Neural cell (in vitro differentiated cells): ENCODE results near the gene PISD. TPM values are rescaled to one million over a fixed set of nuclear protein-coding genes. Genes with fewer than 3 reads are reported as not detected.

Experiments used
- H2AFZ ChIP-seq: fragments of 200-600, 300-800 bp; sonication (generic), shearing (Covaris generic); 2 replicates; pipeline ENCODE4 v1.6.0; 2014; ENCODE audit warnings: low read depth, mild to moderate bottlenecking, antibody characterized with exemption, low read length, moderate library complexity
- H3F3A ChIP-seq: fragments of 200-600 bp; shearing (Covaris generic); 2 replicates; pipeline ENCODE4 v1.6.1; 2016; ENCODE audit warnings: mild to moderate bottlenecking, moderate library complexity, mixed read lengths, antibody characterized with exemption, low read length; ENCODE audit not compliant: insufficient read depth, poor library complexity, severe bottlenecking
- H3K27ac ChIP-seq: fragments of 200-600, 300-800 bp; sonication (generic), shearing (Covaris generic); 2 replicates; pipeline ENCODE4 v1.5.1; 2014; ENCODE audit warnings: mild to moderate bottlenecking, low read length, moderate library complexity
- H3K27me3 ChIP-seq: fragments of 300-800, 200-600 bp; sonication (generic), shearing (Covaris generic); 2 replicates; pipeline ENCODE4 v1.6.0; 2014; ENCODE audit warnings: mild to moderate bottlenecking, low read depth, low read length, moderate library complexity; ENCODE audit not compliant: insufficient read depth
- H3K36me3 ChIP-seq: fragments of 300-800, 200-600 bp; sonication (generic), shearing (Covaris generic); 2 replicates; pipeline ENCODE4 v1.5.1; 2014; ENCODE audit warnings: mild to moderate bottlenecking, antibody characterized with exemption, low read length, moderate library complexity; ENCODE audit not compliant: insufficient read depth
- H3K4me2 ChIP-seq: fragments of 300-800, 200-600 bp; sonication (generic), shearing (Covaris generic); 2 replicates; pipeline ENCODE4 v1.6.0; 2014; ENCODE audit warnings: mild to moderate bottlenecking, low read length
- H3K4me3 ChIP-seq: fragments of 300-800, 200-600 bp; sonication (generic), shearing (Covaris generic); 2 replicates; pipeline ENCODE4 v1.5.1; 2014; ENCODE audit warnings: mild to moderate bottlenecking, low read length, moderate library complexity
- H3K79me2 ChIP-seq: fragments of 200-600 bp; shearing (Covaris generic); replicated peaks from 2 replicates; pipeline ENCODE4 v1.6.0; 2014; ENCODE audit warnings: mild to moderate bottlenecking, low read length, moderate library complexity; ENCODE audit not compliant: insufficient read depth
- H3K9ac ChIP-seq: fragments of 300-800, 200-600 bp; sonication (generic), shearing (Covaris generic); 2 replicates; pipeline ENCODE4 v1.6.1; 2016; ENCODE audit warnings: mild to moderate bottlenecking, low read length, mixed read lengths
- H3K9me2 ChIP-seq: fragments of 200-600 bp; shearing (Covaris generic); 2 replicates; pipeline ENCODE4 v1.6.1; 2016; ENCODE audit warnings: mild to moderate bottlenecking, low read length, mixed read lengths; ENCODE audit not compliant: insufficient read depth
- H3K9me3 ChIP-seq: fragments of 200-600, 300-800 bp; sonication (generic), shearing (Covaris generic); 2 replicates; pipeline ENCODE4 v1.6.1; 2016; ENCODE audit warnings: mild to moderate bottlenecking, mixed run types, low read length, moderate library complexity, mixed read lengths
- H4K20me1 ChIP-seq: fragments of 200-600 bp; shearing (Covaris generic); 2 replicates; pipeline ENCODE4 v1.6.1; 2016; ENCODE audit warnings: mild to moderate bottlenecking, mixed run types; ENCODE audit not compliant: insufficient read depth
- EP300 ChIP-seq: fragments of 450-650 bp; conservative IDR thresholded peaks from 2 replicates; pipeline ENCODE4 v1.6.1; 2014; ENCODE audit warnings: antibody characterized with exemption, mild to moderate bottlenecking, moderate library complexity; ENCODE audit not compliant: poor library complexity, severe bottlenecking
- EZH2 ChIP-seq: fragments of 200-600, 300-800 bp; shearing (Covaris generic), sonication (generic); IDR thresholded peaks from 2 replicates; pipeline ENCODE4 v1.6.1; 2014; ENCODE audit warnings: antibody characterized with exemption, low read length, borderline replicate concordance, mild to moderate bottlenecking; ENCODE audit not compliant: insufficient read depth, poor library complexity, severe bottlenecking
- MXI1 ChIP-seq: fragments of 450-650 bp; conservative IDR thresholded peaks from 2 replicates; pipeline ENCODE4 v1.6.1; 2014; ENCODE audit warnings: antibody characterized with exemption, mild to moderate bottlenecking; ENCODE audit not compliant: poor library complexity, severe bottlenecking
- POLR2AphosphoS5 ChIP-seq: IDR thresholded peaks from 2 replicates; pipeline ENCODE4 v1.6.1; 2012
- RAD21 ChIP-seq: fragments of 450-650 bp; conservative IDR thresholded peaks from 2 replicates; pipeline ENCODE4 v1.6.1; 2014; ENCODE audit warnings: antibody characterized with exemption, mild to moderate bottlenecking, moderate library complexity
- REST ChIP-seq: IDR thresholded peaks from 2 replicates; pipeline ENCODE4 v1.6.1; 2012; ENCODE audit warnings: borderline replicate concordance
- SMC3 ChIP-seq: fragments of 450-650 bp; conservative IDR thresholded peaks from 2 replicates; pipeline ENCODE4 v1.6.1; 2014; ENCODE audit warnings: antibody characterized with exemption, mild to moderate bottlenecking, moderate library complexity; ENCODE audit not compliant: poor library complexity
- TAF1 ChIP-seq: IDR thresholded peaks from 2 replicates; pipeline ENCODE4 v1.6.1; 2012; ENCODE audit warnings: low read depth
- polyA plus RNA-seq: library from polyadenylated mRNA; depleted of rRNA; stranded (reverse); fragments of >200 nt; gene quantifications from 2 replicates; pipeline ENCODE4 v1.2.3, GENCODE V29; 2014
- TF ChIP-seq, protein P1 (sequence below): fragments of 450-650 bp; IDR thresholded peaks from 2 replicates; pipeline ENCODE4 v1.5.1; 2014; ENCODE audit warnings: antibody characterized with exemption, mild to moderate bottlenecking, moderate library complexity; ENCODE audit not compliant: poor library complexity, severe bottlenecking

PISD gene
- polyA plus RNA-seq, 1 donor from 2014 or later, result 50.9 TPM

GRCh38 chr22:31623592-31624304 lies 38.3 kb downstream of the PISD start:
- H3K27me3 ChIP-seq, result no peaks in the 10 kb centered on the region
- TF ChIP-seq, protein P1, sequence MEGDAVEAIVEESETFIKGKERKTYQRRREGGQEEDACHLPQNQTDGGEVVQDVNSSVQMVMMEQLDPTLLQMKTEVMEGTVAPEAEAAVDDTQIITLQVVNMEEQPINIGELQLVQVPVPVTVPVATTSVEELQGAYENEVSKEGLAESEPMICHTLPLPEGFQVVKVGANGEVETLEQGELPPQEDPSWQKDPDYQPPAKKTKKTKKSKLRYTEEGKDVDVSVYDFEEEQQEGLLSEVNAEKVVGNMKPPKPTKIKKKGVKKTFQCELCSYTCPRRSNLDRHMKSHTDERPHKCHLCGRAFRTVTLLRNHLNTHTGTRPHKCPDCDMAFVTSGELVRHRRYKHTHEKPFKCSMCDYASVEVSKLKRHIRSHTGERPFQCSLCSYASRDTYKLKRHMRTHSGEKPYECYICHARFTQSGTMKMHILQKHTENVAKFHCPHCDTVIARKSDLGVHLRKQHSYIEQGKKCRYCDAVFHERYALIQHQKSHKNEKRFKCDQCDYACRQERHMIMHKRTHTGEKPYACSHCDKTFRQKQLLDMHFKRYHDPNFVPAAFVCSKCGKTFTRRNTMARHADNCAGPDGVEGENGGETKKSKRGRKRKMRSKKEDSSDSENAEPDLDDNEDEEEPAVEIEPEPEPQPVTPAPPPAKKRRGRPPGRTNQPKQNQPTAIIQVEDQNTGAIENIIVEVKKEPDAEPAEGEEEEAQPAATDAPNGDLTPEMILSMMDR, result no peak
- TF ChIP-seq TAF1 (no peak), EZH2 (no peak), RAD21 (no peak), MXI1 (no peak), SMC3 (no peak)
- H4K20me1 ChIP-seq, result no peaks in the 10 kb centered on the region
- H3K27ac ChIP-seq, result peak overlapping the region; percentile 75
- H3K36me3 ChIP-seq, result peaks cover 4% of the 10 kb centered on the region
- no peaks in the 10 kb centered on the region for H3K9me3 ChIP-seq
- H3K4me2 ChIP-seq, result no peak overlapping the region
- no peaks in the 10 kb centered on the region for H3K9me2 ChIP-seq
- no peak overlapping the region for H3K9ac ChIP-seq
- no peaks in the 10 kb centered on the region for H3F3A ChIP-seq
- H2AFZ ChIP-seq, result no peak overlapping the region
- H3K79me2 ChIP-seq, result no peaks in the 10 kb centered on the region
- peak overlapping the region; percentile 57 for H3K4me3 ChIP-seq

GRCh38 chr22:31622980-31623379 lies 39.0 kb downstream of the PISD start:
- H3K9me3 ChIP-seq, result no peaks in the 10 kb centered on the region
- no peaks in the 10 kb centered on the region for H4K20me1 ChIP-seq
- TF ChIP-seq EZH2 (no peak), MXI1 (no peak), SMC3 (no peak), TAF1 (no peak), POLR2AphosphoS5 (no peak), REST (no peak), EP300 (no peak), RAD21 (no peak)
- TF ChIP-seq, protein P1, result no peak
- H3K9ac ChIP-seq, result no peak overlapping the region
- no peak overlapping the region for H3K27ac ChIP-seq
- H3K4me2 ChIP-seq, result no peak overlapping the region
- no peaks in the 10 kb centered on the region for H3K27me3 ChIP-seq
- H3K36me3 ChIP-seq, result peaks cover 5% of the 10 kb centered on the region
- H3K79me2 ChIP-seq, result no peaks in the 10 kb centered on the region
- H2AFZ ChIP-seq, result no peak overlapping the region
- H3K9me2 ChIP-seq, result no peaks in the 10 kb centered on the region
- H3F3A ChIP-seq, result no peaks in the 10 kb centered on the region
- no peak overlapping the region for H3K4me3 ChIP-seq
